ENCODE measurements around the gene TGFBR1.

Gene TGFBR1

DNA sequence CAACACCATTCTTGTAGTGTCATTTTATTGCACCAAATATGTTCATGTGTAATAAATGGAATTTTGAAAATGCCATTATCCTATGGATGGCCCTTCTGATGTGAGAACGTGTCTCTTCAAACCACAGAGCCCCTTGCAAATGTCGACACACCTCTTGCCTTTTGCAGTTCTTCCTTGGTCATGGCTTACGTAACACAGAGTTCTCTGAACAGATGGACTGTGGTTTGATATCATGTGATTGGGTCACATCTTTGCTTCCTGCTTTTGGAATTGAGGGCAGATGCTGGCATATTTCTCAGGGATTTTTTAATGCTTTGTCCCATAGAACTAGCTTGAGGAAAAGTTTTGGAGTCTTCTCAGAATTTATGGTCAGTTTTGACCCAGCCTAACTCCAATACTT lies 4.6 kb downstream of the TGFBR1 start:
- no peak for DNase-seq

GRCh38 chr9:99112750-99113413 lies 8.0 kb downstream of the TGFBR1 start:
- DNase-seq, result no peak

DNA sequence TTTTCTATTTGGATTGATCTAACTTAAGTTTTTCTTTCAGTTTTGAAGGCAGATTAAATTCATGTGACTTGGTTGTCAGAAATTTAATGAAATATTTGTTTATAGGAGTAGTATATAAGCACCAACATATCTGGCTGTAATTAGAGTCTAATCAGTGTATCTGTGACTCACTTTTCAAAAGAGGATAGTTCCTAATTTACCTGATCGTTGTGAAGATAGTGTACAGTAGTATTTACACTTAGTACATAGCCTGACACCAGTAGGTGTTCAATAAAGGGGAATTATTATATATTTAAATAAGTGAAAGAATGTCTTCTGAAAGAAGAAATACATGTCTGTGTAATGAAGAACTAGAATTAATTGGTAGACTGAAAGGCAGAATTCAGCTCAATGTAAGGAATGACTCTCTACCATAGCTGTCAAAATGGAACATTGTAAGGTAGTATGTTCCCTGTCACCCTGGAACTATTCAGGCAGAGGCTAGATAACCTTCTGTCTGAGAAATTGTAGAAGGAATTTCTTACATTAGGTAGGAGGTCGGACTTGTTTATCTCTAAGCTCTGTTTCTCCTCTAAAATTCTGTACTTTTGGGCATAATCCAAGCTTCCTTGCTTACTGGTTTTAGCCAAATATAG lies 8.6 kb downstream of the TGFBR1 start:
- no peak for DNase-seq

- DNase-seq, result no peak
Observed at GRCh38 chr9:99114049-99114440, 9.1 kb downstream of the TGFBR1 start.

GRCh38 chr9:99114846-99115500 lies 10.1 kb downstream of the TGFBR1 start:
- DNase-seq, result no peak

- no peak for DNase-seq
Observed at GRCh38 chr9:99116003-99116411, 11.1 kb downstream of the TGFBR1 start.

DNA sequence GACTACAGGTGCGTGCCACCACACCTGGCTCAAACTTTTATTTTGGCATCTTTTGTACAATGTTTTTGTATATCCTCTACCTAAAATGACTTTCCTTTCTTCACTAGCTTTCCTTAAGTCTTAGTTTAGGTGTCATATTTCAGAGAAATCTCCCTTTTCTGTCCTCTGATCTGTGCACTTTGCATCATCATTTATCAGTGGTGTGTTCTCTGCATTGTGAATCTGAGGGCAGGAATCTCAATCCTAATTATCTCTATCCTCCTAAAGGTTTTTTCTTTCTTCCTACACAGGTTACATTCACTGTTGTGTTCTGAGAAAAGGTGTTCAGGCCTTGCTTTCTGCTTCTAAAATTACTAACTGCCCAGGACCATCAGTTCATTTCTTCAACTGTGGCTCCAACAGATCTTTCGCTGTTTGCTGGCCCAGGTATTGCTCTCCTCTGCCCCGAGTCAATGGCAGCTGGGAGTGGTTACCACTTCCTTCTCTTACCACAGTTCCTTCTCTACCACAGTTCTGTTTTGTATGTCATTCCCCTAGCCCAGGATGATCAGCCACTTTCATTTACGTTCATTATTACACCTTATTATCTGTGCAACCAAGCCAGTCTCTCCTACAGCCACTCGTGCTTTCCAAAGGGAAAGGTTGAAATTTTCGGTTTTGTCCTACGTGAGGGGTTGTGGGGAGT lies 14.0 kb downstream of the TGFBR1 start:
- no peak for DNase-seq

DNA sequence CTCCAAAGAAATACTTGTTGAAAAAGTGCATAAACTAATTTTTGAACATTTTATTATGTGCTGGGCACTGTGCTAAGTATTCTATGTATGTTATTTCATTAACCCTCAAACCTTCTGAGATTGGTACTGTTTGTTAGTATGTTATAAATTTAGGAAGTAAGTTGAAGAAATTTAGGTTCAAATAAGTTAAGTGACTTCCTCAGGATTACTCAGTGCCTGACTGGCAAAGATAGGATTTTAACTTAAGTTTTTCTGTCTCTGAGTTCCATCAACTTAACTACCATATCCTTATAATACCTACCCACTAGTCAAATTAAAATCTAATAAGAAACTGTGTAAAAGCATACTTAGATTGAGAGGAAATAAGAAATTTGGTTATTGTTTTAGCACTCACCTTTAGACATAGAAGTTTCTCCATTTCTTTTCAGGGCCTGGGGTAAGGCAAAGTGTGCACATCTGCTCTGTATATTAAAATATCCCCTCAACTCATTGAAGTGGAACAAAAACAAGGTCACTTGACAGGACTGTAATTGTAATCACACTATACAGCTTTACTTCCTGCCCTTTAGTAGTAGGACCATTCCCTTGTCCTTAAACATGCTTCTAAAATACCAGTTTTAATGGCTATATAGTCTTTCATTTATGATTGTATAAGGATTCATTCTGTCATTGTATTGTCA lies 15.2 kb downstream of the TGFBR1 start:
- no peak for DNase-seq

DNA sequence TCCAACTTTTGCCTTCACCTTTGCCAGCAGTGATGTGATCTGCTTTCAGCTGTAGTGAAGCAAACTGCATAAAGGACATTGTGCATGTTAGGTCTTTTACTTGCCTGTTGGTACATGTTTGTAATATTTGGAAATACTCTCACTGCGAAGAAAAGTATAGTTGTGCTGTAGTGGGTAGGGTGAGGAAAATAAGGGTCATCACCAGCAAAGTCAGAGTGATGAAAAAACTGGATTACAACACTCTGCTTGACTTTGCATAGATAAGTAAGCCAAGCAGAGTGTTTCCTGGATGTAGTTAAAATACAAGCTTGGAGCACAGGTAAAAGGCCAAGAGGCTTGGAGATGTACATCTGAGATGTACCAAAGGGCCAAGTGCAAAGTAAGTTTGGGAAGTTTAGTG lies 16.7 kb downstream of the TGFBR1 start:
- DNase-seq, result no peak

DNA sequence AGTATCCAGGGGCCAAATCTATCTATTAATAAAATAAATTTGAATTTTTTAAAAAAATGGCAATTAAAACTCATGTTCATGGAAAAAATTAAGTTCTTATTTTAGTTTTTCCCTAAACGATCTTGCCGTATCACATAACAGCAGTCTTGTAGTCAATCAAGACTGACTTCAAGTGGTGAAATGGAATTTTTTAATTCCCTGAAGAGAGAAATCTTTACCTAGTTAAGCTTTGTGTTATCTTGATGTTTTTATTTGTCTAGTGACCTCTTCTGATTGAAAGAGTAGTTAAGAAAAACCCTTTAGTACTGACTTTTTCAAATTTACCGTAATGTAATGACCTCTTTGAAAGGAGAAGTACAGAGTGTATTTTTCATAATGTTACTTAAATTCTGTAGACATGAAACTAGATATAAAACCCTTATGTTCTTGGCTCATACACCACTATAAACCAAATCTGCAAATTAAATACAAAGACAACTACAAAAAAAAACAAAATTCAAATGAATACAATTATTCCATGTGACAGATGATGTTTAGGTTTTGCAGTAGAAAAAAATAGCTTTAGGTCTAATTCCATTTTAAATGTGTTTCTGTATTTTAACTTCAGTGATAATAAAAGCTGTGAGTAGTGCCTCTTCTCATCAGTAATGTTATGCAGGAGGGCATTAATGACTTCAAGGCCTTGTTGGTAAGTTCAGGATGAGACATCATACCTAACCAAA lies 19.8 kb downstream of the TGFBR1 start:
- DNase-seq, result no peak

DNA sequence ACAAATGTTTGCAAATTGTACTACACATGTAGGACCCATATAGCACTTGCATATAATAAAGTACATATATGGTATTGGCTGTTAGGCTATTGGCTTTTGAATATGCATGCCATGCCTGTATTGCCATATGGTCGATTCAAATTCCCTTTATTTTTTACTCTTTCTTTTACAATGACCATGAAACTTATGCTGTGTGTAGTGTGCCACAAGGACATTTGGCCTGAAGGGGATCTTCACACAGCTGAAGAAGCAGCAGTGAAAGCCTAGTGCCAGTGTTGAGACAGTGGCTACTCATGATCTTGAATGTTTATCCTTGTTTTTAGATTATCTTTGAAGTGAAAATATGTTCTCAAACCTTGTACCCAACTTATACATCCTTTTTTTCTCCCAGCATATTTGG lies 20.5 kb downstream of the TGFBR1 start:
- no peak for DNase-seq

DNA sequence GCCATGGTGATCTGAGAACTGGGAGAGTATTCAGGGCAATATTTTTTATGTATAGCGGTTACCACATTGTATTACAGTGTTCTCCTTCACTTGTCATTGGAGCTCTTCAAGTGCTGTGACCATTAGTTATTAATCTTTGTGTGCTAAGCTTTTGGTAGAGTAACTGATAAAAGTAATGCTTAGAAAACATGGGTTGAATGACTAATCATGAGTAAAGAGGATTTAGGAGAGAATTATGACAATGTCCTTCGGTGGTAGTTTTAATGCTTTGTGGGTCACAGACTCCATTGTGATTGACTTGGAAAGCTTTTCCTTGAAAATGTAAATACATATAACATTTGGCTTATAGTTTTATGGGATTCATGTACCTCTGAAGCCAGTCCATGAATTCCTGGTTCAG lies 21.4 kb downstream of the TGFBR1 start:
- DNase-seq, result no peak

- DNase-seq, result no peak
Observed at GRCh38 chr9:99127356-99128132, 22.6 kb downstream of the TGFBR1 start.

GRCh38 chr9:99128133-99128406 lies 23.2 kb downstream of the TGFBR1 start:
- DNase-seq, result no peak

- DNase-seq, result no peak
Observed at GRCh38 chr9:99129091-99129490, 24.2 kb downstream of the TGFBR1 start.

- DNase-seq, result no peak
Observed at GRCh38 chr9:99130069-99130468, 25.2 kb downstream of the TGFBR1 start.

GRCh38 chr9:99133145-99133544 lies 28.2 kb downstream of the TGFBR1 start:
- DNase-seq, result no peak

- no peak for DNase-seq
Observed at GRCh38 chr9:99134893-99135341, 30.0 kb downstream of the TGFBR1 start.

DNA sequence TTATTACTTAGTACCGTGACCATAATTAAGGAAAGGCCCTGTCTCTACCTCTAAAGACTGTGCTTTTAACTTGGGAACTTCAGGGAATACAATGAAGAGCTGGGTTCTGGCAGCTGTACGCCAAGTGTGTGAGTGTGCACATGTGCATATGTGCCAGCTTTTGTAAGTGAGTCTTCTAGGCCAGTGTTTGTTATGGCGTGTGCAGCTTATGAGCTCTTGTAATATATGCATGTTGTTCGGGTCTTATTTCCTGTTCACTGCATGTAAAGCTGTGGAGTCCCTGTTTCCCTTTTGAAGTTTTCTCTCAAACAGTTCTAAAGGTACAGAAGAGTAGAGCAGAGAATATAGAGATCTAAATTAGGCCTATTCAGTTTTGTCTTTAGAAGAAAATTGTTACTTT lies 30.5 kb downstream of the TGFBR1 start:
- DNase-seq, result no peak

DNA sequence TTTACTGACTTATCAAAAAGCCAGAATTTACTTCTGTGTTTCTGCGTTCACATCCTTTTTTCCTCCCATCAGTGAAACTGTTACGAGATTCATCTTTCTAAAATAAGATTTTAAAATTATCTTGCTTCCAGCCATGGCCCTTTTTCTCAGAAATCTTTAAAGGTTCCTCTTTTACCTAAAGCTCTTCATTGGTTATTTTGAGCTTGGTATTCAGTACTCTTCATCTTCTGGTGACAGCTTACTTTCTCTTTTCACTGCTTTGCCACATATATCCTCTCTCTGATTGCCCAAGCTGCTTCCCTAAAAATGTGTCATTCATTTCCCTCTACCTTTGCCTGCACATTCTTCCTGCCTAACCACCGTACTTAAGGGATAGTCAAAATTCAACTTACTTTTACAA lies 32.3 kb downstream of the TGFBR1 start:
- no peak for DNase-seq

DNA sequence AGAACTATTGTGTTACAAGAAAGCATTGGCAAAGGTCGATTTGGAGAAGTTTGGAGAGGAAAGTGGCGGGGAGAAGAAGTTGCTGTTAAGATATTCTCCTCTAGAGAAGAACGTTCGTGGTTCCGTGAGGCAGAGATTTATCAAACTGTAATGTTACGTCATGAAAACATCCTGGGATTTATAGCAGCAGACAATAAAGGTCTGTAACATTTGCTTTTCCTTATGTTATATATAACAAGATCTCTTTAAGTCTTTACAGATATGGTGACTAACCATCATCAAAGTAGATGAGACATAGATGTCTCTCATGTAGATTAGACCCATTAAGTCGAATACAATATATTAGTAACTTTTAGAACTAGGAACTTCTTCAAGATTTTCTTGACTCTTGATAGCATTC lies 33.0 kb downstream of the TGFBR1 start:
- no peak for DNase-seq
